Fibroblast of the aortic adventitia (primary cell): ENCODE measurements around the gene ARRDC5. TPM values are rescaled to one million over a fixed set of nuclear protein-coding genes. Genes with fewer than 3 reads are reported as not detected.

ENCODE experiments used
- DNase-seq: peaks from one replicate; pipeline ENCODE4 v3.0.0-alpha.2; 2010; ENCODE audit warnings: low read depth
- H3K4me3 ChIP-seq: 2 replicates; pipeline ENCODE4 v1.5.1; 2011; ENCODE audit warnings: low read depth, mild to moderate bottlenecking, control low read depth, low read length, moderate library complexity
- CTCF ChIP-seq: IDR thresholded peaks from 2 replicates; pipeline ENCODE4 v1.5.1; 2011; ENCODE audit warnings: mild to moderate bottlenecking, low read length, control low read depth, inconsistent platforms; ENCODE audit not compliant: insufficient read depth
- total RNA-seq: library from RNA; depleted of rRNA; stranded (reverse); fragments of >200 nt; gene quantifications from 2 replicates; pipeline ENCODE4 v1.2.3, GENCODE V29; 2012; ENCODE audit warnings: low replicate concordance

The ARRDC5 gene
- total RNA-seq, 1 donor = not detected

GRCh38 chr19:4916292-4917082 lies 13.8 kb upstream of the ARRDC5 start:
- H3K4me3 ChIP-seq = no peak overlapping the region
- no peak for DNase-seq

GRCh38 chr19:4914736-4915501 lies 12.2 kb upstream of the ARRDC5 start:
- no peak for TF ChIP-seq CTCF
- no peak overlapping the region for H3K4me3 ChIP-seq
- DNase-seq = peak; percentile 56

More at GRCh38 chr19:4916292-4917082, 13.8 kb upstream of the ARRDC5 start:
- no peak for TF ChIP-seq CTCF

- no peak for DNase-seq
- H3K4me3 ChIP-seq = no peak overlapping the region
- no peak for TF ChIP-seq CTCF
Measured at GRCh38 chr19:4913996-4914735, 11.5 kb upstream of the ARRDC5 start.

- peak; percentile 62 for TF ChIP-seq CTCF
- peak; percentile 100 for DNase-seq
- H3K4me3 ChIP-seq = peak overlapping the region; percentile 76
Measured at GRCh38 chr19:4911786-4912672, 9.3 kb upstream of the ARRDC5 start.

- no peak for TF ChIP-seq CTCF
- H3K4me3 ChIP-seq = peak overlapping the region; percentile 76
- peak; percentile 38 for DNase-seq
Measured at GRCh38 chr19:4911314-4911713, 8.6 kb upstream of the ARRDC5 start.

GRCh38 chr19:4910594-4911281 lies 8.0 kb upstream of the ARRDC5 start:
- H3K4me3 ChIP-seq = peak overlapping the region; percentile 76
- no peak for TF ChIP-seq CTCF
- peak; percentile 57 for DNase-seq
